ENCODE data around the gene PDIA5.

PDIA5 gene

GRCh38 chr3:123075359-123075758 is 8.5 kb downstream of the PDIA5 start:
- no peak for TF ChIP-seq TAF1 (IDR thresholded peaks at IDR 0.05; ENCODE audit: borderline replicate concordance, insufficient read depth, low read length)
- TF ChIP-seq POLR2AphosphoS5 (IDR thresholded peaks at IDR 0.05; ENCODE audit: low read depth, low read length), result no peak
- no peak for TF ChIP-seq FOXP2 (optimal IDR thresholded peaks at IDR 0.05; ENCODE audit: borderline replicate concordance, extremely low read depth, extremely low read length, insufficient read depth)
- no peak for TF ChIP-seq REST (IDR thresholded peaks at IDR 0.05; ENCODE audit: insufficient read depth in 1 of 2, low read depth in 2 of 2, low read length in 2 of 2)
- TF ChIP-seq SIN3A (IDR thresholded peaks at IDR 0.05; ENCODE audit: borderline replicate concordance, insufficient read depth, low read length), result no peak

GRCh38 chr3:123076112-123076495 is 9.3 kb downstream of the PDIA5 start:
- TF ChIP-seq SIN3A (IDR thresholded peaks at IDR 0.05; ENCODE audit: borderline replicate concordance, insufficient read depth, low read length) (no peak), FOXP2 (optimal IDR thresholded peaks at IDR 0.05; ENCODE audit: borderline replicate concordance, extremely low read depth, extremely low read length, insufficient read depth) (no peak), POLR2AphosphoS5 (IDR thresholded peaks at IDR 0.05; ENCODE audit: low read depth, low read length) (no peak), REST (IDR thresholded peaks at IDR 0.05; ENCODE audit: insufficient read depth in 1 of 2, low read depth in 2 of 2, low read length in 2 of 2) (no peak), TAF1 (IDR thresholded peaks at IDR 0.05; ENCODE audit: borderline replicate concordance, insufficient read depth, low read length) (no peak)

- TF ChIP-seq POLR2AphosphoS5 (IDR thresholded peaks at IDR 0.05; ENCODE audit: low read depth, low read length), result no peak
- TF ChIP-seq REST (IDR thresholded peaks at IDR 0.05; ENCODE audit: insufficient read depth in 1 of 2, low read depth in 2 of 2, low read length in 2 of 2), result no peak
- no peak for TF ChIP-seq SIN3A (IDR thresholded peaks at IDR 0.05; ENCODE audit: borderline replicate concordance, insufficient read depth, low read length)
- TF ChIP-seq TAF1 (IDR thresholded peaks at IDR 0.05; ENCODE audit: borderline replicate concordance, insufficient read depth, low read length), result no peak
- no peak for TF ChIP-seq FOXP2 (optimal IDR thresholded peaks at IDR 0.05; ENCODE audit: borderline replicate concordance, extremely low read depth, extremely low read length, insufficient read depth)
These were observed 9.9 kb downstream of the PDIA5 start for GRCh38 chr3:123076496-123077418.

GRCh38 chr3:123078101-123078500 is 11.3 kb downstream of the PDIA5 start:
- TF ChIP-seq SIN3A (IDR thresholded peaks at IDR 0.05; ENCODE audit: borderline replicate concordance, insufficient read depth, low read length), result no peak
- no peak for TF ChIP-seq REST (IDR thresholded peaks at IDR 0.05; ENCODE audit: insufficient read depth in 1 of 2, low read depth in 2 of 2, low read length in 2 of 2)
- no peak for TF ChIP-seq TAF1 (IDR thresholded peaks at IDR 0.05; ENCODE audit: borderline replicate concordance, insufficient read depth, low read length)
- no peak for TF ChIP-seq FOXP2 (optimal IDR thresholded peaks at IDR 0.05; ENCODE audit: borderline replicate concordance, extremely low read depth, extremely low read length, insufficient read depth)
- TF ChIP-seq POLR2AphosphoS5 (IDR thresholded peaks at IDR 0.05; ENCODE audit: low read depth, low read length), result no peak
